OCI-LY3 (cell line): ENCODE results near the gene FAT1.

Experiments used
- CTCF ChIP-seq: fragments of 200-600, 300-600 bp; sonication (generic); IDR thresholded peaks from 2 replicates; pipeline ENCODE4 v1.5.1; 2014; ENCODE audit warnings: antibody characterized with exemption, low read length, low read depth
- EZH2phosphoT487 ChIP-seq: fragments of 200-600 bp; shearing (Covaris generic); IDR thresholded peaks from 2 replicates; pipeline ENCODE4 v1.6.1; 2018; ENCODE audit warnings: antibody characterized with exemption, mixed run types, low read depth

DNA sequence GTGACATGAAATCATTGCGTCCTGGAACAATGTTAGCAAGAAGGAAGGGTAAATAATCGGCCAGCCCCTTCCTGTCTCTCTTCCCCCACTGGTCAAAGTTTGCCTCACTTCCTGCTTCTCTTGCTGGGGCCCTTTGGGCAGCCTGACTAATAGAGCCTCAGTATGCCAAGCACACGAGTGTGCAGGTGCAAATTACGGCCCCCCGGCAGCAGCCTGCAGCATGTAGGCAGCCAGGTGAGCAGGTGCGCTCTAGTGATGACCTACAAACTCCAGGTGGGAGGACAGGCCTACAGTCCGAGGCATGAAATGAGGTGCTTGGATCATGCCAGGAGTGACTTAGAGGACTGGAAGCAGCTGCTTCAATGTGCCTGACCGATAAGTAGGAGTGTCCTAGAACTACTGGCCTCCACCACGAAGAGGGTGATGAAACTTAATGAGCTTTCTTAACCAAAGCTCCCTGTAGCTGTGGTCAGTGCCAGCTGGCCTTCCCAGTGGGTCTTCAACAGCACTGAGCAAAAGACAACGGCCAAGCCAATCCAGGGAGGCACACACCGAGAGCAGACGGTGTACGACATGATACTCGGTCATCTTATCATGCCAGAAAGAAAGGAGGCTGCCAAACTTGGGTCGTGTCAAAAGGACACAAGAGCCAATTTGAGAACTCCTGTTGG is 26.1 kb upstream of the FAT1 start:
- TF ChIP-seq CTCF (no peak), EZH2phosphoT487 (no peak)
